Measurements from ENCODE around the gene CXCL10. TPM values are rescaled to one million over a fixed set of nuclear protein-coding genes. Genes with fewer than 3 reads are reported as not detected.

The CXCL10 gene
- total RNA-seq, 6 experiments from 2014 or later: not detected

GRCh38 chr4:76007089-76007862 lies 16.0 kb downstream of the CXCL10 start, which contains the start of gene CXCL9:
TSS of gene CXCL9 (minus strand) at chr4:76007509. CDS start at chr4:76007449, 60 bp downstream.
- Mint-ChIP-seq H3K36me3 (ENCODE audit: low read depth) (no peaks in the 10 kb centered on the region), H3K27me3 (ENCODE audit: insufficient read depth) (peaks cover 14% of the 10 kb centered on the region)

GRCh38 chr4:76003620-76004019 lies 19.7 kb downstream of the CXCL10 start:
- Mint-ChIP-seq H3K27ac (no peak overlapping the region), H3K4me1 (ENCODE audit: low read depth) (no peaks in the 10 kb centered on the region), H3K27me3 (ENCODE audit: insufficient read depth) (peaks cover 13% of the 10 kb centered on the region), H3K4me3 (no peak overlapping the region), H3K36me3 (ENCODE audit: low read depth) (no peaks in the 10 kb centered on the region), H3K9me3 (no peaks in the 10 kb centered on the region)
- no peak for TF ChIP-seq CTCF (IDR thresholded peaks at IDR 0.05)
- DNase-seq: no peak

More at GRCh38 chr4:76007089-76007862, 16.0 kb downstream of the CXCL10 start, which contains the start of gene CXCL9:
- H3K4me3 Mint-ChIP-seq: no peak within 1 kb of the TSS
- H3K27ac Mint-ChIP-seq: no peak within 1 kb of the TSS
- DNase-seq: no peak
- TF ChIP-seq CTCF (IDR thresholded peaks at IDR 0.05): no peak
- peaks cover 12% of the 10 kb centered on the region for H3K4me1 Mint-ChIP-seq (ENCODE audit: low read depth)
- no peaks in the 10 kb centered on the region for H3K9me3 Mint-ChIP-seq

GRCh38 chr4:76003035-76003434 lies 20.3 kb downstream of the CXCL10 start:
- H3K4me1 Mint-ChIP-seq (ENCODE audit: low read depth): no peaks in the 10 kb centered on the region
- no peak overlapping the region for H3K4me3 Mint-ChIP-seq
- H3K27ac Mint-ChIP-seq: no peak overlapping the region
- peaks cover 11% of the 10 kb centered on the region for H3K27me3 Mint-ChIP-seq (ENCODE audit: insufficient read depth)
- no peak for DNase-seq
- no peak for TF ChIP-seq CTCF (IDR thresholded peaks at IDR 0.05)
- no peaks in the 10 kb centered on the region for H3K36me3 Mint-ChIP-seq (ENCODE audit: low read depth)
- H3K9me3 Mint-ChIP-seq: no peaks in the 10 kb centered on the region

- peaks cover 9% of the 10 kb centered on the region for H3K27me3 Mint-ChIP-seq (ENCODE audit: insufficient read depth)
- no peak for DNase-seq
- H3K27ac Mint-ChIP-seq: no peak overlapping the region
- no peaks in the 10 kb centered on the region for H3K4me1 Mint-ChIP-seq (ENCODE audit: low read depth)
- H3K36me3 Mint-ChIP-seq (ENCODE audit: low read depth): no peaks in the 10 kb centered on the region
- no peak for TF ChIP-seq CTCF (IDR thresholded peaks at IDR 0.05)
- H3K9me3 Mint-ChIP-seq: no peaks in the 10 kb centered on the region
- H3K4me3 Mint-ChIP-seq: no peak overlapping the region
Measured at GRCh38 chr4:76002176-76002575, 21.1 kb downstream of the CXCL10 start.

GRCh38 chr4:76001700-76002099 lies 21.6 kb downstream of the CXCL10 start:
- Mint-ChIP-seq H3K4me1 (ENCODE audit: low read depth) (peaks cover under 1% of the 10 kb centered on the region; the same call in 1 of the 2 replicates), H3K4me3 (no peak overlapping the region), H3K9me3 (no peaks in the 10 kb centered on the region), H3K36me3 (ENCODE audit: low read depth) (no peaks in the 10 kb centered on the region), H3K27ac (no peak overlapping the region), H3K27me3 (ENCODE audit: insufficient read depth) (peaks cover 9% of the 10 kb centered on the region)
- no peak for TF ChIP-seq CTCF (IDR thresholded peaks at IDR 0.05)
- DNase-seq: no peak
